Mesothelial cell of epicardium (in vitro differentiated cells): ENCODE data around the gene CAMTA1. TPM values are rescaled to one million over a fixed set of nuclear protein-coding genes. Genes with fewer than 3 reads are reported as not detected.
A peak's percentile ranks its signal among the peaks of the same experiment; 100 is the strongest.

Source experiments
- DNase-seq, 2 experiments: peaks; one replicate each; pipeline ENCODE4 v3.0.0; 2021; ENCODE audit warnings: low spot score in 2 of 2; ENCODE audit not compliant: unreplicated experiment in 2 of 2
- H3K27ac Mint-ChIP-seq: 2 replicates; pipeline ENCODE4 v1.8.0; 2021; ENCODE audit warnings: mixed read lengths
- H3K27me3 Mint-ChIP-seq: 2 replicates; pipeline ENCODE4 v1.8.0; 2021; ENCODE audit warnings: low read depth, mixed read lengths
- H3K36me3 Mint-ChIP-seq: 2 replicates; pipeline ENCODE4 v1.8.0; 2021; ENCODE audit warnings: mixed read lengths
- H3K4me1 Mint-ChIP-seq: 2 replicates; pipeline ENCODE4 v1.8.0; 2021; ENCODE audit warnings: mixed read lengths
- H3K4me3 Mint-ChIP-seq: 2 replicates; pipeline ENCODE4 v1.8.0; 2021; ENCODE audit warnings: mild to moderate bottlenecking, moderate library complexity, mixed read lengths
- H3K9me3 Mint-ChIP-seq: 2 replicates; pipeline ENCODE4 v1.8.0; 2021; ENCODE audit warnings: mixed read lengths
- total RNA-seq: library from RNA; stranded (reverse); gene quantifications from 3 replicates; pipeline ENCODE4 v1.2.1, GENCODE V29; 2021
- TF ChIP-seq, protein P1 (sequence below): fragments of 200-600 bp; sonication (generic); IDR thresholded peaks from one replicate; pipeline ENCODE4 v1.5.0; 2021; ENCODE audit warnings: antibody characterized with exemption; ENCODE audit not compliant: unreplicated experiment

The CAMTA1 gene
- total RNA-seq, 1 donor from 2014 or later, result 70.4 TPM

DNA sequence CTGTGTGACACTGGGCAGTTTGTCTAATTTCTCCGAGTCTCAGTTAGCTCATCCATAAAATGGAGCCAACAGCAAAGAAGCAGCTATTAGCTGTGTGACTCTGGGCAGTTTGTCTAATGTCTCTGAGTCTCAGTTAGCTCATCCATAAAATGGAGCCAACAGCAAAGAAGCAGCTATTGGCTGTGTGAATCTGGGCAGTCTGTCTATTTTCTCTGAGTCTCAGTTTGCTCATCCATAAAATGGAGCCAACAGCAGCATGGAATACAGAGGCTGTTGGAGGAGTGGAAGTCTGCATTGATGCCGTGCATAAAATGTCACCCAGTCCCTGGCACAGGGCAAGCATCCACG lies 688.9 kb downstream of the CAMTA1 start:
- Mint-ChIP-seq H3K4me3 (no peak overlapping the region), H3K27ac (no peak overlapping the region), H3K36me3 (no peaks in the 10 kb centered on the region), H3K4me1 (peaks cover 42% of the 10 kb centered on the region), H3K27me3 (peaks cover 2% of the 10 kb centered on the region), H3K9me3 (no peaks in the 10 kb centered on the region)
- no peak for DNase-seq
- TF ChIP-seq, protein P1, sequence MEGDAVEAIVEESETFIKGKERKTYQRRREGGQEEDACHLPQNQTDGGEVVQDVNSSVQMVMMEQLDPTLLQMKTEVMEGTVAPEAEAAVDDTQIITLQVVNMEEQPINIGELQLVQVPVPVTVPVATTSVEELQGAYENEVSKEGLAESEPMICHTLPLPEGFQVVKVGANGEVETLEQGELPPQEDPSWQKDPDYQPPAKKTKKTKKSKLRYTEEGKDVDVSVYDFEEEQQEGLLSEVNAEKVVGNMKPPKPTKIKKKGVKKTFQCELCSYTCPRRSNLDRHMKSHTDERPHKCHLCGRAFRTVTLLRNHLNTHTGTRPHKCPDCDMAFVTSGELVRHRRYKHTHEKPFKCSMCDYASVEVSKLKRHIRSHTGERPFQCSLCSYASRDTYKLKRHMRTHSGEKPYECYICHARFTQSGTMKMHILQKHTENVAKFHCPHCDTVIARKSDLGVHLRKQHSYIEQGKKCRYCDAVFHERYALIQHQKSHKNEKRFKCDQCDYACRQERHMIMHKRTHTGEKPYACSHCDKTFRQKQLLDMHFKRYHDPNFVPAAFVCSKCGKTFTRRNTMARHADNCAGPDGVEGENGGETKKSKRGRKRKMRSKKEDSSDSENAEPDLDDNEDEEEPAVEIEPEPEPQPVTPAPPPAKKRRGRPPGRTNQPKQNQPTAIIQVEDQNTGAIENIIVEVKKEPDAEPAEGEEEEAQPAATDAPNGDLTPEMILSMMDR, result no peak

DNA sequence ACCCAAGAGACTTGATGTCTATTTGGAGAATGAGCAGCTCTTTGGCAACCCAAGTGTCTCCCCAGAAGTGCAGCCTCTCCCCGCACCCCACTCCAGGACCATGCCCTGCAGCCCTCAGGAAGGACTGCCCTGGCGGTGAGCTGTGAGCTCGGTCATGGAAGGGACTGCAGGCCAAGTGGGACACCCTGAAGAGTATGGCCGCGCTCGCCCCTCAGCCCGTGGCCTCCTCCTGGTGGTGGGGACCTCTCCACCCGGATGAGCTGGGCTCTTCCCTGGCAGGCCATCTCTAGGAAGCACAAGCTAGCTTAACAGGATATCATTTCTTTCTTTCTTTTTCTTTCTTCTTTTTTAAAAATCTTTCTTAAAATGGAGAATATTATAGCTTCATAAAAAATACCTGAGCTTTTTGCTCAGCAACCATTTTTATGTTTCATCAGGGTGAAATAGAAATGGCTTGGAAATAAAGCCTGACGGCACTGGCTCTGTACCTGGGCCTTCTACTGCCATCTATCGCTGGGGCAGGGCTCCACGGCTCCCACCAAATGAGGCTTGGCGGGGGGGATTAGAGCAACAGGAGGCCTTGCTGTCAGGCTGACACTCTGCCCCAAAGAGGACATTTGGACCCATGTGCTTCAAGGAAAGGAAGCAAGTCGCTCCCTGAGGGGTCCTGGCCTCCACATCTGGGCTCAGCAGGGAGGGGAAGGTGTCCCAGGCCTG lies 689.7 kb downstream of the CAMTA1 start:
- Mint-ChIP-seq H3K27me3 (peaks cover 2% of the 10 kb centered on the region), H3K27ac (no peak overlapping the region), H3K4me3 (no peak overlapping the region), H3K9me3 (no peaks in the 10 kb centered on the region), H3K4me1 (peaks cover 35% of the 10 kb centered on the region), H3K36me3 (no peaks in the 10 kb centered on the region)
- TF ChIP-seq, protein P1, result no peak
- no peak for DNase-seq

DNA sequence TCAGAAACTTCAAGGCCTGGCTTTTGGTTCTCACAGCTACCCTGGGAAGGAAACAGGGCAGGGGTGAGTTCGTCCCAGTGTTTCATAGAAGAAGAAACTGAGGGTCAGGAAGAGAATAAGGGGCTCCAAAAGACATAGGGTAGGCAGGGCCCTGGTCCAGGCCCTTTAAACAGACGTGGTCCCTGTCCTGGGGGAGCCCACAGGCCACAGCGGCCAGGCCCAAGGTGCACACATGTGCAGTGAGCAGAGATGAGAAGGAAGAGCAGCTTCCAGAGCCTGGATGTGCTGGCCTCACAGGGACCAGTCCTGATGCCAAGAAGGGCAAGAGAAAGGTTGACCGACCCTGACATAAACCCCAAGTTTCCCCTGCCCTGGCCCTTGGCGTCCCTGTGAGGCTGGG lies 690.4 kb downstream of the CAMTA1 start:
- Mint-ChIP-seq H3K27me3 (peaks cover 2% of the 10 kb centered on the region), H3K9me3 (no peaks in the 10 kb centered on the region), H3K27ac (peak overlapping the region; percentile 59), H3K4me3 (no peak overlapping the region), H3K36me3 (no peaks in the 10 kb centered on the region), H3K4me1 (peaks cover 29% of the 10 kb centered on the region)
- TF ChIP-seq, protein P1, result no peak
- no peak for DNase-seq

DNA sequence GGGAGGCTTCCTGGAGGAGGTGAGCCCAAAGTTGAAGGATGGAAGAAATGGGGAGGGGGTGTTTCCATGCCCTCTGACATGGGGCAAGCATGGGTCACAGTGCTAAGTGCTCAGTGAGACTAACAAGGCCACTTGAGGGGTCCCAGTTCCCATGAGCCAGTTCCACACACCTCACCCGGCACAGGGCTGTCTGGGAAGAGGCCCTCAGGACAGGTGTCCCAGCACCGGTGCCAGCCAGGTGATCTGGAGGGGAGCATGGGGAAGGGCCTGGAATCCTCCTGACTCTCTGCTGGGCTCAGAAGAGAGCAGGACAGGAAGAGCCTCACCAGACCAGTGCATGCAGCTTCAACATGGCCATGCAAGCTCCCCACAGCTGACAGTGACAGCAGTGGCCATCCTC lies 691.1 kb downstream of the CAMTA1 start:
- H3K36me3 Mint-ChIP-seq, result no peaks in the 10 kb centered on the region
- H3K27ac Mint-ChIP-seq, result no peak overlapping the region
- DNase-seq, result no peak
- no peaks in the 10 kb centered on the region for H3K9me3 Mint-ChIP-seq
- H3K4me3 Mint-ChIP-seq, result no peak overlapping the region
- H3K27me3 Mint-ChIP-seq, result peaks cover 2% of the 10 kb centered on the region
- H3K4me1 Mint-ChIP-seq, result peaks cover 22% of the 10 kb centered on the region
- TF ChIP-seq, protein P1, result no peak

DNA sequence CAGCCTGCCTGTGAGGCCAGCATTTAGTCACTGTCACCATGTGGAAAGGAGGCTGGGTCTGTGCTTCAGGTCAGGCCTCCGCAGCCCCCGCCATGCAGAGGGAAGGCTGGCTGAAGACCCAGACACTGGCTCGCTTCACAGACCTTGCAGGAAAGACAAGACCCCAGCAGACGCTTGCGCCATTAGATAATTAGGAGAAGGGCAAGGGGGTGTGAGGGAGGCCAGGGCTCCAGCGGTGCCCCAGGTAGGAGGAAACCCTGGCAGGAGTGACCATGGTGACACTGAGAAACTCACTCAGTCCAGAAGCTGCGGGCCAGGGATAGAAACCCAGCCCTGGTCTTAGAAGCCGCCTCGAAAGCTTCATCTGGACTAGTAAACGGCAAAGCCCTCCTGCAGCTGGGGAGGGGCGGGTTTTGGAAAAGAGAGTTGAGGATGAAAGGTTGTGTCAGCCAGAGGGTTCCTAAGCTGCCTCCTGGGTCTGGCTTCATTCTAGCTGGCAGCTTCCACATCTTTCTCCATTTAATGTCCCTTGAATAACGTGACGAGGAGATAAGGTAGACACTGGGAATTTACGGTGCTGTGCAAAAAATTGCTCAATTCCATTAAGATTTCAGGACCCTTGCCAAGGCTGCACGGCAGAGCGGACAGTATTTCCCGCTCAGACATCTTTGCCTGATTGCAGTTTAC lies 691.8 kb downstream of the CAMTA1 start:
- H3K9me3 Mint-ChIP-seq, result no peaks in the 10 kb centered on the region
- H3K27me3 Mint-ChIP-seq, result no peaks in the 10 kb centered on the region
- H3K4me3 Mint-ChIP-seq, result no peak overlapping the region
- H3K36me3 Mint-ChIP-seq, result no peaks in the 10 kb centered on the region
- peak overlapping the region; percentile 21 for H3K27ac Mint-ChIP-seq
- no peak for DNase-seq
- TF ChIP-seq, protein P1, result no peak
- H3K4me1 Mint-ChIP-seq, result peaks cover 18% of the 10 kb centered on the region
